Stimulated activated effector memory CD8-positive, alpha-beta T cell treated with anti-CD3 and anti-CD28 coated beads, Interleukin-12 subunit alpha, Interleukin-12 subunit beta, amount 100 ng/mL, for 72 hours (primary cell): Measurements from ENCODE around the gene F2.

Experiments used
- ATAC-seq: fragments of 150-1000 bp; cut with Tn5 transposase; 2 replicates; pipeline ENCODE4 v1.10.0; 2021
- DNase-seq, 2 donors: peaks; one replicate each; pipeline ENCODE4 v3.0.0; 2021 to 2022; ENCODE audit warnings: low spot score in 2 of 2
- H3K27ac Mint-ChIP-seq: one replicate; pipeline ENCODE4 v1.8.0; 2022; ENCODE audit warnings: mild to moderate bottlenecking, mixed read lengths
- H3K36me3 Mint-ChIP-seq: one replicate; pipeline ENCODE4 v1.8.0; 2022; ENCODE audit warnings: mild to moderate bottlenecking, mixed read lengths
- H3K4me1 Mint-ChIP-seq: one replicate; pipeline ENCODE4 v1.8.0; 2022; ENCODE audit warnings: mixed read lengths
- H3K4me3 Mint-ChIP-seq: one replicate; pipeline ENCODE4 v1.8.0; 2022; ENCODE audit warnings: mild to moderate bottlenecking, mixed read lengths
- H3K9me3 Mint-ChIP-seq: one replicate; pipeline ENCODE4 v1.8.0; 2022; ENCODE audit warnings: mixed read lengths

Gene F2

GRCh38 chr11:46679241-46680163 lies 39.5 kb upstream of the F2 start:
- DNase-seq (no peak), ATAC-seq (no peak)
- no peaks in the 10 kb centered on the region for H3K9me3 Mint-ChIP-seq
- H3K4me3 Mint-ChIP-seq, result no peak overlapping the region
- H3K36me3 Mint-ChIP-seq, result peaks cover 63% of the 10 kb centered on the region
- H3K4me1 Mint-ChIP-seq, result peaks cover 19% of the 10 kb centered on the region
- H3K27ac Mint-ChIP-seq, result no peak overlapping the region

GRCh38 chr11:46680164-46680760 lies 38.8 kb upstream of the F2 start:
- Mint-ChIP-seq H3K36me3 (peaks cover 70% of the 10 kb centered on the region), H3K27ac (no peak overlapping the region), H3K4me3 (no peak overlapping the region)

GRCh38 chr11:46680815-46681214 lies 38.2 kb upstream of the F2 start:
- Mint-ChIP-seq H3K27ac (no peak overlapping the region), H3K9me3 (no peaks in the 10 kb centered on the region), H3K36me3 (peaks cover 76% of the 10 kb centered on the region), H3K4me3 (no peak overlapping the region), H3K4me1 (peaks cover 12% of the 10 kb centered on the region)
- ATAC-seq, result no peak
- no peak for DNase-seq

More at GRCh38 chr11:46680164-46680760, 38.8 kb upstream of the F2 start:
- Mint-ChIP-seq H3K4me1 (peaks cover 12% of the 10 kb centered on the region), H3K9me3 (no peaks in the 10 kb centered on the region)
- DNase-seq (no peak), ATAC-seq (no peak)

- no peak for ATAC-seq
- no peak for DNase-seq
- Mint-ChIP-seq H3K9me3 (no peaks in the 10 kb centered on the region), H3K4me1 (peaks cover 6% of the 10 kb centered on the region), H3K36me3 (peaks cover 83% of the 10 kb centered on the region), H3K27ac (no peak overlapping the region), H3K4me3 (no peak overlapping the region)
Measured at GRCh38 chr11:46681814-46682213, 37.2 kb upstream of the F2 start.

- Mint-ChIP-seq H3K4me1 (no peaks in the 10 kb centered on the region), H3K27ac (no peak overlapping the region), H3K9me3 (no peaks in the 10 kb centered on the region), H3K4me3 (no peak overlapping the region), H3K36me3 (peaks cover 84% of the 10 kb centered on the region)
- DNase-seq (no peak), ATAC-seq (no peak)
Measured at GRCh38 chr11:46682773-46683752, 36.0 kb upstream of the F2 start.

- ATAC-seq (no peak), DNase-seq (no peak)
- H3K9me3 Mint-ChIP-seq, result no peaks in the 10 kb centered on the region
- H3K4me3 Mint-ChIP-seq, result no peak overlapping the region
- no peak overlapping the region for H3K27ac Mint-ChIP-seq
- peaks cover 83% of the 10 kb centered on the region for H3K36me3 Mint-ChIP-seq
- H3K4me1 Mint-ChIP-seq, result no peaks in the 10 kb centered on the region
Measured at GRCh38 chr11:46684367-46684766, 34.6 kb upstream of the F2 start.

- DNase-seq (no peak), ATAC-seq (no peak)
- Mint-ChIP-seq H3K4me1 (no peaks in the 10 kb centered on the region), H3K36me3 (peaks cover 93% of the 10 kb centered on the region), H3K27ac (peak overlapping the region; percentile 68), H3K4me3 (no peak overlapping the region), H3K9me3 (no peaks in the 10 kb centered on the region)
Measured at GRCh38 chr11:46686886-46687795, 31.9 kb upstream of the F2 start.

- Mint-ChIP-seq H3K27ac (peak overlapping the region; percentile 63), H3K36me3 (peaks cover 97% of the 10 kb centered on the region), H3K9me3 (no peaks in the 10 kb centered on the region), H3K4me1 (peaks cover 9% of the 10 kb centered on the region), H3K4me3 (no peak overlapping the region)
- ATAC-seq, result no peak
- no peak for DNase-seq
Measured at GRCh38 chr11:46690702-46691101, 28.3 kb upstream of the F2 start.

GRCh38 chr11:46692450-46692849 lies 26.6 kb upstream of the F2 start:
- Mint-ChIP-seq H3K36me3 (peaks cover 89% of the 10 kb centered on the region), H3K4me3 (no peak overlapping the region), H3K27ac (no peak overlapping the region), H3K4me1 (peaks cover 17% of the 10 kb centered on the region), H3K9me3 (no peaks in the 10 kb centered on the region)
- DNase-seq, result no peak
- no peak for ATAC-seq

GRCh38 chr11:46693597-46694012 lies 25.4 kb upstream of the F2 start:
- Mint-ChIP-seq H3K4me1 (peaks cover 28% of the 10 kb centered on the region), H3K36me3 (peaks cover 86% of the 10 kb centered on the region), H3K27ac (no peak overlapping the region), H3K9me3 (no peaks in the 10 kb centered on the region), H3K4me3 (no peak overlapping the region)
- no peak for DNase-seq
- ATAC-seq, result no peak

GRCh38 chr11:46694072-46694471 lies 24.9 kb upstream of the F2 start:
- H3K36me3 Mint-ChIP-seq, result peaks cover 82% of the 10 kb centered on the region
- H3K4me1 Mint-ChIP-seq, result peaks cover 33% of the 10 kb centered on the region
- DNase-seq (no peak), ATAC-seq (no peak)
- no peaks in the 10 kb centered on the region for H3K9me3 Mint-ChIP-seq
- H3K27ac Mint-ChIP-seq, result peak overlapping the region; percentile 89
- H3K4me3 Mint-ChIP-seq, result no peak overlapping the region

- Mint-ChIP-seq H3K27ac (peak overlapping the region; percentile 89), H3K4me3 (no peak overlapping the region)
Measured at GRCh38 chr11:46694607-46695006, 24.4 kb upstream of the F2 start.

GRCh38 chr11:46695345-46696211 lies 23.4 kb upstream of the F2 start:
- peak overlapping the region; percentile 89 for H3K27ac Mint-ChIP-seq
- no peak overlapping the region for H3K4me3 Mint-ChIP-seq

More at GRCh38 chr11:46694607-46695006, 24.4 kb upstream of the F2 start:
- Mint-ChIP-seq H3K4me1 (peaks cover 35% of the 10 kb centered on the region), H3K9me3 (no peaks in the 10 kb centered on the region), H3K36me3 (peaks cover 77% of the 10 kb centered on the region)
- DNase-seq (no peak), ATAC-seq (no peak)

More at GRCh38 chr11:46695345-46696211, 23.4 kb upstream of the F2 start:
- H3K36me3 Mint-ChIP-seq, result peaks cover 75% of the 10 kb centered on the region
- DNase-seq (no peak), ATAC-seq (no peak)
- H3K4me1 Mint-ChIP-seq, result peaks cover 35% of the 10 kb centered on the region
- H3K9me3 Mint-ChIP-seq, result no peaks in the 10 kb centered on the region
